Heart left ventricle (tissue), 16 donors: ENCODE measurements around the gene TUSC2. TPM values are rescaled to one million over a fixed set of nuclear protein-coding genes. Genes with fewer than 3 reads are reported as not detected.

Experiments
- ATAC-seq, 4 donors: fragments of 200-7000 bp; cut with Tn5 transposase; one replicate each; pipeline ENCODE4 v1.9.1; 2020 to 2022; ENCODE audit warnings: moderate library complexity in 4 of 4, mild to moderate bottlenecking in 3 of 4, moderate number of reproducible peaks in 1 of 4
- DNase-seq, 5 donors: peaks; one replicate each; pipeline ENCODE4 v3.0.0-alpha.2; 2020
- H3K27ac ChIP-seq, 12 donors: fragments of 200-600 bp; sonication (generic) in 4 of 12; one replicate each; pipeline versions ENCODE4 v1.5.0 to v1.8.0; 2016 to 2022; ENCODE audit warnings: mild to moderate bottlenecking in 2 of 12
- H3K27me3 ChIP-seq, 9 donors: fragments of 200-600 bp; sonication (generic) in 2 of 9; one replicate each; pipeline versions ENCODE4 v1.5.1 to v1.8.0; 2016 to 2022; ENCODE audit warnings: mild to moderate bottlenecking in 3 of 9
- H3K36me3 ChIP-seq, 9 donors: fragments of 200-600 bp; sonication (generic) in 2 of 9; one replicate each; pipeline versions ENCODE4 v1.5.0 to v1.8.0; 2018 to 2022; ENCODE audit warnings: mild to moderate bottlenecking in 2 of 9
- H3K4me1 ChIP-seq, 12 donors: fragments of 200-600 bp; sonication (generic) in 4 of 12; one replicate each; pipeline versions ENCODE4 v1.5.0 to v1.8.0; 2016 to 2022; ENCODE audit warnings: mild to moderate bottlenecking in 3 of 12
- H3K4me3 ChIP-seq, 12 donors: fragments of 200-600 bp; sonication (generic) in 4 of 12; one replicate each; pipeline versions ENCODE4 v1.5.0 to v1.8.0; 2017 to 2022; ENCODE audit warnings: mild to moderate bottlenecking in 9 of 12, moderate library complexity in 4 of 12
- H3K9me3 ChIP-seq, 12 donors: fragments of 200-600 bp; sonication (generic) in 4 of 12; one replicate each; pipeline versions ENCODE4 v1.5.0 to v1.8.0; 2016 to 2022; ENCODE audit warnings: mild to moderate bottlenecking in 1 of 12
- CTCF ChIP-seq, 12 donors: fragments of 200-600 bp; sonication (generic) in 4 of 12; IDR thresholded peaks; one replicate each; pipeline versions ENCODE4 v1.5.0 to v1.8.0; 2018 to 2022; ENCODE audit warnings: antibody characterized with exemption in 12 of 12, mild to moderate bottlenecking in 5 of 12
- POLR2A ChIP-seq, 2 donors: fragments of 450-650 bp; IDR thresholded peaks; one replicate each; pipeline ENCODE4 v1.6.1; 2017; ENCODE audit warnings: antibody characterized with exemption in 2 of 2, mild to moderate bottlenecking in 2 of 2, moderate library complexity in 2 of 2
- WGBS, 4 donors: extraction: QIAGEN DNeasy Blood & Tissue Kit in 2 of 4; methylation state at CpG; one replicate each; pipeline versions ENCODE4 v1.1.5 to v1.1.7; 2013 to 2018; 5-methylcytosine and 5-hydroxymethylcytosine counted together
- intact Hi-C, 10 donors: fragments of 100-400 bp; cut with DNase I; formaldehyde crosslinking; loops; one replicate each; pipeline versions ENCODE4 v1.11.1 to v1.14.2; 2022
- polyA plus RNA-seq, 2 donors: library from polyadenylated mRNA; stranded (reverse); fragments of 200-250 nt; gene quantifications; one replicate each; pipeline ENCODE4 v1.2.3, GENCODE V29; 2013
- total RNA-seq, 9 donors: library from RNA; depleted of rRNA in 2 of 9; stranded (reverse); fragments of >200 nt in 2 of 9; fragmentation: NEBNext Ultra II Directional in 3 of 9; extraction: Animal tissue kit (Norgen Biotek cat#: 25700) in 3 of 9; gene quantifications; one replicate each; pipeline versions ENCODE4 v1.1.0 to v1.2.4, GENCODE V29; 2016 to 2023
- donor health status: ischemic (EF 13 %, LVEDD 7.1; RV severe dilation, severe dysfunction).
- donor health status: healthy with polysubstance abuse.
- donor health status: DM: no; HTN: yes; CAD: no.
- donor health status: DM: no; HTN: no; CAD: no.
- donor health status: ischemic (EF 25% LVEDD 6.9; RV normal size, moderate dysfunction).
- donor health status: ischemic (EF 25% LVEDD 5.7; RV mildly dilated, moderate dysfunction).
- donor health status: healthy.
- donor health status: DM: yes; HTN: yes; CAD: no.
- donor health status: ischemic (EF 35%, LVEDD 5.7; RV mildly dilated, moderate dysfunction).
- donor health status: nonischemic (EF 11% LVEDD 7.7; RV severe dilation, severe dysfunction).
- donor health status: DM: yes; HTN: yes; CAD: no.
- donor health status: PGD.
- donor health status: ischemic (EF 29% LVEDD 5.4; RV normal size, mild dysfunction).
- donor health status: nonischemic (EF 23%, LVEDD 6.1; RV moderate dilation, normal function).

Gene TUSC2
- total and polyA plus RNA-seq, 11 donors, result 24.5 to 68.1 (median 29.0) TPM

DNA sequence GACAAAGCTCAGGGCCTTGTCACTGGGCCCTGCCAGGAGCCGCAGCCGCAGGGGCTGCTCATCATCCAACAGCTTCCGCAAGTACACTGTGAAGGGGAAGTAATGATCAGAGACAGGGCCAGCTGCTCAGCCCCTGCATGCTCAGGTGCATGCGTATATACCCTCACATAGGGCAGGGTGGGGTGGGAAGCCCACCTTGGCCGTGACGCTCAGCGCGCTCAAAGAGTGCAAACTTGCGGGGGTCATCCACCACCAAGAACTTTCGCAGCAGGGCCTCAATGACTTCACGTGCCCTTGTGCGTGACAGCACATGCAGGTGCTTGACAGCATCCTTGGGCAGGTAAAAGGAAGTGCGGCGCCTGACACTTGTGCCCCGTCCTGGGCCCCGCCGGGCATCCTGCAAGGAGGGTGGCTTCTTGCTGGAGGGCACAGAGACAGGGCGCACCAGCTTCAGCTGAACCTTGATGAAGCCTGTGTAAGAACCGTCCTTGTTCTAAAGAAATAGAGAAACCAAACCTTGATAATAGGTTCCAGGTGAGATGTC is 3.4 kb upstream of the TUSC2 start:
- no peaks in the 10 kb centered on the region for H3K9me3 ChIP-seq
- H3K4me3 ChIP-seq, result no peak overlapping the region
- no peaks in the 10 kb centered on the region for H3K27me3 ChIP-seq
- peaks cover 13 to 67% (median 55%) of the 10 kb centered on the region in 12 donors for H3K4me1 ChIP-seq
- H3K27ac ChIP-seq, result peak overlapping the region in 3 of 12 donors; percentile 98 to 100 (median 99)
- peak in 1 of 5 donors; percentile 20 for DNase-seq
- intact Hi-C loops, result no loop called here
- WGBS, 4 donors, result 93 to 95% (median 94%) methylated on average over 9 to 19 of the region's 19 CpGs
- H3K36me3 ChIP-seq, result peaks cover 0 to 65% (median 34%) of the 10 kb centered on the region in 9 donors
- ATAC-seq, result no peak
- TF ChIP-seq POLR2A (IDR thresholded peaks at IDR 0.05), result no peak
- TF ChIP-seq CTCF (IDR thresholded peaks at IDR 0.05), result no peak

DNA sequence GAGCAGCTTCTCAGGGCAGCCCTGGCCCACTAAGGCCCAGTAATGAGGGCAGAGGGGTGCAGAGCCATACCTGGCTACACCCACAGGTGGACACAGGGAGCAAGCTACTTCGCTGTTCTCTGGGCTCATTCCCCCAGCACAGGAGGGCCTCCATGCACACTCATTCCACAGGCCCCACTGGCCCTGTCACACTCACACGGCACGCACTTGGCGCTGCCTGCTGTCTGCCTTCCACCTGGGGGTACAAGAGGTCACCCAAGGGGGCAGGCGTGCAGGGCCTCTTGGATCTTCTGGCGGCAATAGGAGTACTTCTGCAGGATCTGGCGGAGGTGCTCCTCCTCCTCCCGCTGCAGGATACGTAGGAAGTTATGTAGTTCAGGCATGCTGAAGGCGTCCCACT is 2.3 kb upstream of the TUSC2 start:
- peaks cover 0 to 70% (median 44%) of the 10 kb centered on the region in 9 donors for H3K36me3 ChIP-seq

DNA sequence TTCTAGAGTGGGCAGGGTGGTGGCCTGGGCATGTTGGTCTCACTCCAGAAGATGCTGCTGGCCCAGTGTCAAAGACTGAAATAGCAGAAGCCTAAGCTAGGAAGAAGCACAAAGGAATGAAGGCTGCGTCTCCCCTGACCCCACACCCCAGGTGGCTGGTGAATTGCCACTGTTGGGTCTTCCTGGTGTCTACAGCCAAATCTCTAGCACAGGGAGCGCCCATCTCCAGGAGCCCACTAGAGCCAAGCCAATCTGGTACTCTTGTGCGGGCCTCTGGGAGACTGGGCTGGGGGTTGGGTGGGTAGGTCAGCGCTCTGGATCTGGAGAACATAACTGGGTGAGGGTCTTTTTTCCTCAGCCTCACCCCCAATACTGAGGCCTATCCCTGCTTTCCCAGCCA is 894 bp downstream of the TUSC2 start:
- TF ChIP-seq CTCF (IDR thresholded peaks at IDR 0.05), result no peak
- TF ChIP-seq POLR2A (IDR thresholded peaks at IDR 0.05), result no peak
- DNase-seq (peak in 2 of 5 donors; percentile 5 to 20), ATAC-seq (no peak)
- H3K4me3 ChIP-seq, result peak overlapping the region in 11 of 12 donors; percentile 69 to 100 (median 88)
- peak overlapping the region in 9 of 12 donors; percentile 81 to 93 (median 89) for H3K27ac ChIP-seq
- H3K9me3 ChIP-seq, result no peaks in the 10 kb centered on the region
- H3K4me1 ChIP-seq, result peaks cover 5 to 58% (median 38%) of the 10 kb centered on the region in 12 donors
- 60 to 70% (median 67%) methylated on average over 4 of the region's 4 CpGs for WGBS, 4 donors
- intact Hi-C loops, result loop anchor here in 4 of 10 donors (5.0 to 10.0 kb wide), 3 partner anchors 35 to 72 kb away; partner anchors contain the start of genes LSMEM2 (in 2 of the 4) and IFRD2 (in 1 of the 4)
- H3K36me3 ChIP-seq, result peaks cover 0 to 50% (median 44%) of the 10 kb centered on the region in 9 donors
- no peaks in the 10 kb centered on the region for H3K27me3 ChIP-seq

More for the DNA sequence above, 2.3 kb upstream of the TUSC2 start:
- Histone ChIP-seq H3K4me3 (no peak overlapping the region), H3K27me3 (no peaks in the 10 kb centered on the region), H3K27ac (peak overlapping the region in 1 of 12 donors; percentile 24), H3K4me1 (peaks cover 5 to 58% (median 44%) of the 10 kb centered on the region in 12 donors), H3K9me3 (no peaks in the 10 kb centered on the region)
- intact Hi-C loops, result no loop called here
- 87 to 92% (median 91%) methylated on average over 3 to 10 of the region's 10 CpGs for WGBS, 4 donors
- ATAC-seq, result no peak
- DNase-seq, result peak in 3 of 5 donors; percentile 9 to 20 (median 19)
- TF ChIP-seq CTCF (IDR thresholded peaks at IDR 0.05), result no peak
- no peak for TF ChIP-seq POLR2A (IDR thresholded peaks at IDR 0.05)

DNA sequence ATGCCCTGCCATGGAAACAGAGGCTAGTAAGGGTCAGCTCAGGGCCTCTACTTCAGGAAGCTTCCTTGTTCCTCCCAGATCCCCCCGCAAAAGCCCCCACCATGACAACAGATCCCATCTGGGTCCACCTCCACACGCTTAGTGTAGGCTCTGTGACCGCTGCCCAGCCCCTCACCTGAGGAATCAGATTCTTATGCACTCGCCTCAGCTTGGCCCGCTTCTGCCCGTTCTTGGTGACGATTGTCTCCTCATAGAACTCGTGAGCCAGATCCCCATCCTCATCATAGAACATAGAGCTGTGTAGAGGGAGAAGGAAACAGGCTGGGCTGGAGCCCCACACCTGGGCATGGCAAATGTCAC is 1.9 kb downstream of the TUSC2 start:
- H3K9me3 ChIP-seq, result no peaks in the 10 kb centered on the region
- H3K27ac ChIP-seq, result peak overlapping the region in 2 of 12 donors; percentile 99
- DNase-seq, result no peak
- H3K27me3 ChIP-seq, result no peaks in the 10 kb centered on the region
- H3K4me3 ChIP-seq, result no peak overlapping the region
- no peak for TF ChIP-seq CTCF (IDR thresholded peaks at IDR 0.05)
- no peak for TF ChIP-seq POLR2A (IDR thresholded peaks at IDR 0.05)
- peaks cover 0 to 40% (median 34%) of the 10 kb centered on the region in 9 donors for H3K36me3 ChIP-seq
- ATAC-seq, result no peak
- 86 to 93% (median 91%) methylated on average over 8 of the region's 8 CpGs for WGBS, 4 donors
- H3K4me1 ChIP-seq, result peaks cover 5 to 61% (median 41%) of the 10 kb centered on the region in 12 donors
- intact Hi-C loops, result loop anchor here in 4 of 10 donors (5.0 to 10.0 kb wide), 3 partner anchors 34 to 71 kb away; partner anchors contain the start of genes LSMEM2 (in 2 of the 4) and IFRD2 (in 1 of the 4)
